GM10266 (cell line): ENCODE results near the gene ITGB4.

Experiments
- DNase-seq: peaks from one replicate; pipeline ENCODE4 v3.0.0; 2012; ENCODE audit errors: extremely low spot score
- TF ChIP-seq, protein P1 (sequence below): IDR thresholded peaks from 2 replicates; pipeline ENCODE4 v1.5.1; 2012; ENCODE audit warnings: mild to moderate bottlenecking, low read depth; ENCODE audit not compliant: control insufficient read depth, insufficient read depth; ENCODE audit errors: missing control alignments

The ITGB4 gene

DNA sequence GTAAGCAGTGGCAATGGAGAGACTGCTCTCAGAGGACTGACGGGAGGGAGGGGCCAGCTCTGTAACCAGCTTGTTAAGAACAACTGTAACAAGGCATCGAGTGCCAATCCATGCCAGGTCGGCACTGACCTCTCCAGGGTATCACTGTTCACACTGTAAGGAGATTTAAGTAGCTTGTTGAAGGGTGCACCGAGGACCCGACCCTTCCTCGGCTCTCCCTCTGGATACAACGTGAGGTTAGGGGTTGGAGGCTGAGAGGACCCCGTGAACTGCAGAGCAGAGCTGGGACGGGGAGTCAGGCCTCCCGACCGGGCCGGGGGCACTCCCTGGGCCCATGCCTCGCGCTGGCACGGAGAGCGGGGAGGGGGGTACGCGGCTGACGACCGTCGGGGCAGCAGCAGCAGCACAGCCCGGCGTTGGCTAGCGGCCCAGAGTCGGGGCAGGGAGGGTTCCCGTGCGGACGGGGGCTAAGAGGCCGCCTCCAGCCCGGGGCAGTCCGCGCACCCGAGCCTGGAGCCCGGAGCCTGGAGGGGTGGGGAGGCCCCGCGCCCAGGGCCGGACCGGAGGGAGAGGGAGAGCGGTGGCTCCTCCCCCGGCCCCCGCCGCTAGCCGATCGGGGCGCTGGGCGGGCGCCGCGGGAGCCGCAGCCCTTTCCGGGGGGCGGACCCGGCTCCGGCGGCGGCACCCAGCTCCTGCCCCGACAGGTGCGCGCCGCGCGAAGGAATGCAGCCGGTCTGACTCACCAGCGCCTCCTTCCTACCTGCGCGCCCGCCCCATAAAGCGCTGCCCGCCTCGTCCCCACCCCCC, at the start of gene ITGB4:
TSS of gene ITGB4 (plus strand) at position 804 of the 807 bp plus-strand sequence. CDS start 3,245 bp downstream, outside the sequence.
- TF ChIP-seq, protein P1, sequence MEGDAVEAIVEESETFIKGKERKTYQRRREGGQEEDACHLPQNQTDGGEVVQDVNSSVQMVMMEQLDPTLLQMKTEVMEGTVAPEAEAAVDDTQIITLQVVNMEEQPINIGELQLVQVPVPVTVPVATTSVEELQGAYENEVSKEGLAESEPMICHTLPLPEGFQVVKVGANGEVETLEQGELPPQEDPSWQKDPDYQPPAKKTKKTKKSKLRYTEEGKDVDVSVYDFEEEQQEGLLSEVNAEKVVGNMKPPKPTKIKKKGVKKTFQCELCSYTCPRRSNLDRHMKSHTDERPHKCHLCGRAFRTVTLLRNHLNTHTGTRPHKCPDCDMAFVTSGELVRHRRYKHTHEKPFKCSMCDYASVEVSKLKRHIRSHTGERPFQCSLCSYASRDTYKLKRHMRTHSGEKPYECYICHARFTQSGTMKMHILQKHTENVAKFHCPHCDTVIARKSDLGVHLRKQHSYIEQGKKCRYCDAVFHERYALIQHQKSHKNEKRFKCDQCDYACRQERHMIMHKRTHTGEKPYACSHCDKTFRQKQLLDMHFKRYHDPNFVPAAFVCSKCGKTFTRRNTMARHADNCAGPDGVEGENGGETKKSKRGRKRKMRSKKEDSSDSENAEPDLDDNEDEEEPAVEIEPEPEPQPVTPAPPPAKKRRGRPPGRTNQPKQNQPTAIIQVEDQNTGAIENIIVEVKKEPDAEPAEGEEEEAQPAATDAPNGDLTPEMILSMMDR, result peak; percentile 19
- DNase-seq, result peak; percentile 89

DNA sequence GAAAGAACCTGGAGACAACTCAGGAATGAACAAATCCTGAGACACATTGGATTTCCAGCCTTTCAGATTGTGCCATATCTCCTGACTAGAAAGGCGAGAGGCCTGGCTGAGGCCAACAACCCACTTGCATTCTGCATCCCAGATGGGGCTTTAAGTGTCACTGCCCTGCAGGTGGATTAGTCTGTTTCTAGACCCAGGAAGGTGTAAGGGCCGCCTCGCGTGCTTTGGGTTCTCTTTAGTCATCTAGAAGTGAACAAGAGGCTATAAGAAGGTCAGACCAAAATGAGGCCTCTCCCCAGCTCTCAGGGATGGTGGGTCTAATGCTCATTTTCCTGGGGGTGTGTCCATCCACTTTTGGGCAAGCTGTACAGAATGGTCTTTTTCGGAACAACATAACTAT, 49.2 kb upstream of the ITGB4 start:
- TF ChIP-seq, protein P1, result no peak
- no peak for DNase-seq

DNA sequence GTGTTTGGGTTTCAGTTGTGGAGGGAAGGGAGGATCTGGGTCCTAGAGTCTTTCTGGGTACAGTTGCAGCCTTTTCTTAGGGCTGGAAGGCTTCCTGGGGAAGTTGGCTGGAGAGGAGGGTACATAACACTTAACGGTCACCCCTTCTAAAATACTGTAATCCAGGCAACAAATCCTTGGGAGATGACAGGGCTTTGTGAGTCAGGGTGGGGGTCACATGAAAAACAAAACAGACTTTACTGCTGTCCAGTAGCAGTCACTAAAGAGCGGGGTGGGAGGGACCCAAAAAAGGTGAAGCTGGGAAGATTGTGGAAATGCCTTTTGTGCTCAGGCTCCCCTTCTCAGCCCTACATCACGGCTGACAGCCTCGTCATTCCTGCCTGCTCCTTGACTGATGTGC, 47.8 kb upstream of the ITGB4 start:
- TF ChIP-seq, protein P1, result no peak
- no peak for DNase-seq

DNA sequence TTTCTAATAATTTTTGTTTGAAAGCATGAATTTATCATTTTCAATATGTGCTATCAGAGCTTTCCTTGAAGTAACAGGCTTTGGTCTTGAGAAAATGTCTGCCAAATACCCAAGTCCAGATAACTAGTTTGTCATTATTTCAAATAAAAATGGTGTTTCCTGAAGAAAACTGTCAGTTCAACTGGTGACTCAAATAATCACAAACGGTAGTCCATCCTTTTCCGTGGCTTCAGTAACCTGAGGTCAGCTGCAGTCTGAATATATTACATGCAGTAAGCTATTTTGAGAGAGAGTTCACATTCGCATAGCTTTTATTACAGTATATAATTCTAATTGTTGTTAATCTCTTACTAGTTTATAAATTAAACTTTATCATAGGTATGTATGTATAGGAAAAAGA, 44.8 kb upstream of the ITGB4 start:
- TF ChIP-seq, protein P1, result no peak
- no peak for DNase-seq

DNA sequence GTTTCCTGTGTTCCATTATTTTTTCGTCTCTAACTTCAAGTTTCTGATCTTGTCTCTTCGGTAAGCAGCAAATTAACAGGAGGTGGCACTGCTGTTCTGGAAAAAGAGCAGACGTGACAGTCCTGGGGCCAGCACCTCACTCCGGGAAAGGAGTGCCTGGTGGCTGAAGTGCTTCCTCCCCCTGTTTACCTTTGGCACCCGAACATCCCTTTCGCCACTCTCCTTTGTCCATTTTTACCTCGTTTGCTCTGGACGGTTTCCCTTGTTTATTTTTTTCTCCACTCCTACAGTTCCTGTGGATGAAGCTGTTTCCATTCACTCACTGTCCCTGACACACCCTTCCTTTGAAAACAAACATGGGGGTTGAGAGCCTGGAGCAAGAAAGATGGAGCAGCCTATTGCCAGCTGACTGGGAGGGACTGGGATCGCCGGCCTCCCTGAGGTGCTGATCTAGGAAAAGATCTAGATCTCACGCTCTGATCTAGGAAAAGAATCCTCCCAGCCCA, 41.5 kb upstream of the ITGB4 start:
- TF ChIP-seq, protein P1, result no peak
- no peak for DNase-seq

DNA sequence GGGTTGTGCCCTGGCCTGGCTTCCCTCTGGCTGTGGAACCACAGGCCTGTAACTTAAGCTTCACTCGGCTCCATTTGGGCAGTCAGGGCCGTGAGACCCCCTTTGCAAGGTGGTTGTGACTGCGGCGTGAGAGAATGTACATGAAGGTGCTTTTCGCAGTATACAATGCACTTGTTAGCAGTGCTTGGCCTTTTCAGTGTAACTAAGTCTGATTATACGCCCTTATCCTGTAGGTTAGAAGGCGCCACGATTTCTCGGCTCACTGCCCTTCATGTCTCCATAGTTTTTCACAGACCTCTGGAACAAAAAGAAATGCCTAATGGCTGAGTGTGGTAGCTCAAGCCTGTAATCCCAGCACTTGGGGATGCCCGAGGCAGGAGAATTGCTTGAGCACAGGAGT, 40.8 kb upstream of the ITGB4 start:
- no peak for DNase-seq
- TF ChIP-seq, protein P1, result no peak

DNA sequence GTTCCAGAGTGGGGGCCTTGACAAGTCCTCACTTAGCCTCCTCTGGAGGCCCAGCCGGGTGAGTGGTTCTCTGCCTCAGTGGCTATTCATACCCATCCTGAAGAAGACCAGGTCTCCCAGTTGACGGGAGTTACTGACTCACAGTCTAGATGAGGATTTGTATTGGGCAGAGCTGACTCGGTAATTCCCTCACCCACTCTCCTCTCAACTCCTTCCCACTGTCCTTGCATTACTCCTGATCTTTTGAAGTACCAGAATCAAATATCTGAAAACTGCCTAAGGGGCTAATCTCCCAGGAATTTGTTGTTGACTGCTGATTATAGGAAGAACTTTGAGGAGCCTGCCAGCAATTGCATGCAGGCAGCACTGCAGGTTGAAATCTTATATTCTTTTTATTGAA, 40.0 kb upstream of the ITGB4 start:
- TF ChIP-seq, protein P1, result no peak
- DNase-seq, result no peak
